Neutrophil (primary cell): Measurements from ENCODE around the gene RPL10.

Experiments
- H3K27ac ChIP-seq: fragments of 200-600 bp; sonication (generic); 2 replicates; pipeline ENCODE4 v1.5.1; 2016; ENCODE audit warnings: mild to moderate bottlenecking, moderate library complexity
- H3K27me3 ChIP-seq: fragments of 200-600 bp; sonication (generic); 2 replicates; pipeline ENCODE4 v1.6.0; 2016; ENCODE audit warnings: mild to moderate bottlenecking
- H3K36me3 ChIP-seq: fragments of 200-600 bp; sonication (generic); 2 replicates; pipeline ENCODE4 v1.5.1; 2017
- H3K4me1 ChIP-seq, 2 experiments: fragments of 200-600 bp in 1 of 2; sonication (generic) in 1 of 2; 1 replicate in 1 of 2; 2 replicates in 1 of 2; pipeline versions ENCODE4 v1.5.1 to v1.6.1; 2013 to 2016; ENCODE audit warnings: low read depth in 1 of 2, low read length in 1 of 2, mild to moderate bottlenecking in 1 of 2, moderate library complexity in 1 of 2; ENCODE audit not compliant: control insufficient read depth in 1 of 2, insufficient read depth in 1 of 2
- H3K4me3 ChIP-seq, 2 experiments: fragments of 200-600 bp in 1 of 2; sonication (generic) in 1 of 2; 1 replicate in 1 of 2; 2 replicates in 1 of 2; pipeline ENCODE4 v1.5.1; 2013 to 2016; ENCODE audit warnings: low read depth in 1 of 2, low read length in 1 of 2, mild to moderate bottlenecking in 1 of 2, moderate library complexity in 1 of 2
- H3K9me3 ChIP-seq: fragments of 200-600 bp; sonication (generic); 2 replicates; pipeline ENCODE4 v1.5.1; 2016
- CTCF ChIP-seq: fragments of 200-600 bp; sonication (generic); IDR thresholded peaks from 2 replicates; pipeline ENCODE4 v1.5.1; 2016; ENCODE audit warnings: antibody characterized with exemption

The RPL10 gene

DNA sequence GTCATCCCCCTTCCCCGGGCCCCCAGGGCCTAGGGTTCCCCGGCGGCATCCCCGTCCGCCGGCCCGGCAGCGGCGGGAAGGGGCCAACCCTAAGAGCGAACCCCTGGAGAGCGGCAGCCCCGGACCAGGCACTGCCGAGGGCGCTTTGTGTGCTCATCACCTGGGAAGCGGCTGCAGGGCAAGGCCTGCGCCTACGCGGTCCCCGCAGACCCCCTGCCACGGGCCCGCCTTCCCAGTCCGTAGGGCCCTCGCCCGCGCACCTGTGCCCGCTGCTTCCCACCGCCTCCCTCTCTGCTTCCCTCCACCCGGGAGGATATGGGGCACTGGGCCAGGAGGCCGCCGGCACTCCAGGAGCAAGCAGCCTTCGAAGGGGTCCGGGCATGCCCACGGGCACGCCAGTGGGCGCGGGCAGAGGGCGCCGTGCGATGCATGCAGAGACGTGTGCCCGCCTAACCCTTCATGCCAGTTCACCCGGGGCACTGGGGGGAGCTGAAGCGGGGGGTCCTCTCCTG is 26.3 kb upstream of the RPL10 start:
- Histone ChIP-seq H3K4me1 (peaks cover 48 to 52% of the 10 kb centered on the region in 2 experiments), H3K27ac (peak overlapping the region; percentile 97)
- no peak for TF ChIP-seq CTCF

DNA sequence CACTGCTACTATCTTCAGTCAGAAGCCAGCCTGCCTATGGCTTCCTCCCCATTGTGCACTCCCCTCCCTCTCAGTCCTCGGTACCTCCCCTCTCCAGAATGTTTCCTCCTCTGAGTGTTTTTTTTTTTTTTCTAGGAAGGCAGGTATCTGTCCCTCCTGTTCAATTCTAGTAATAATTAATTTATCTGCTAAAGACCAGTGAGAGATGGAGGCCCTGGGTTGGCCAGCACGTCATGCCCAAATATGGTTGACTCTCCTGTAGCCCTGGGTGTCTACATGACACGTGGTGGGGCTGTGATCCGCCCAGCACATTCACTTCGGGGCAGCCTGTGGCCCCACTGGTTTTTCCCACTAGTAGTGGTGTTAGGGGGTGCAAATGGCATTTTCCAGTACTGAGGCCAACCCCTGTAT is 25.6 kb upstream of the RPL10 start:
- Histone ChIP-seq H3K4me3 (peak overlapping the region in 1 of 2 experiments; percentile 91), H3K27me3 (no peaks in the 10 kb centered on the region), H3K9me3 (no peaks in the 10 kb centered on the region), H3K4me1 (peaks cover 50 to 51% of the 10 kb centered on the region in 2 experiments), H3K27ac (peak overlapping the region; percentile 97), H3K36me3 (peaks cover 4% of the 10 kb centered on the region)
- no peak for TF ChIP-seq CTCF

More for the DNA sequence above, 26.3 kb upstream of the RPL10 start:
- Histone ChIP-seq H3K4me3 (peak overlapping the region; percentile 73 to 91), H3K27me3 (no peaks in the 10 kb centered on the region), H3K36me3 (peaks cover 12% of the 10 kb centered on the region), H3K9me3 (no peaks in the 10 kb centered on the region)

- peak overlapping the region; percentile 24 to 44 for H3K4me3 ChIP-seq
- TF ChIP-seq CTCF = peak; percentile 40
- H3K4me1 ChIP-seq = peaks cover 47 to 49% of the 10 kb centered on the region in 2 experiments
- H3K36me3 ChIP-seq = no peaks in the 10 kb centered on the region
- H3K27me3 ChIP-seq = no peaks in the 10 kb centered on the region
- peak overlapping the region; percentile 62 for H3K27ac ChIP-seq
- no peaks in the 10 kb centered on the region for H3K9me3 ChIP-seq
Measured at GRCh38 chrX:154373340-154374306, 24.6 kb upstream of the RPL10 start.

GRCh38 chrX:154374313-154375155 is 23.6 kb upstream of the RPL10 start, which contains the start of gene FLNA:
TSS of gene FLNA (minus strand) at chrX:154374634. CDS start at chrX:154371245, 3,389 bp downstream.
- peaks cover 43 to 49% of the 10 kb centered on the region in 2 experiments for H3K4me1 ChIP-seq
- H3K27ac ChIP-seq = peak within 1 kb of the TSS; percentile 62
- H3K27me3 ChIP-seq = no peaks in the 10 kb centered on the region
- TF ChIP-seq CTCF = peak; percentile 36
- H3K9me3 ChIP-seq = no peaks in the 10 kb centered on the region
- peak within 1 kb of the TSS; percentile 24 to 44 for H3K4me3 ChIP-seq
- H3K36me3 ChIP-seq = no peaks in the 10 kb centered on the region

DNA sequence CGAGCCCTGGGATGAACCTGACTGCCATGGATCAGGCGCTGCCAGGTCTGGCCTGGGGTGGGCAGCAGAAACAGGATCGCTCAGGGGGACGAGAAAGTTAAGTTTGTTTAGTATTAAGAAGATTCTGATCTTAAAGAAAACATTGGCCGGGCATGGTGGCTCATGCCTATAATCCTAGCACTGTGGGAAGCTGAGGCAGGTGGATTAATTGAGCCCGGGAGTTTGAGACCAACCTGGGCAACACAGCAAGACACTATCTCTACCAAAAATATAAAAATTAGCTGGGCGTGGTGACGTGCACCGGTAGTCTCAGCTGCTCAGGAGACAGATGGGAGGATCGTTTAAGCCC is 23.0 kb upstream of the RPL10 start:
- Histone ChIP-seq H3K9me3 (no peaks in the 10 kb centered on the region), H3K36me3 (no peaks in the 10 kb centered on the region), H3K27me3 (no peaks in the 10 kb centered on the region), H3K4me1 (peaks cover 47% of the 10 kb centered on the region in 2 experiments), H3K27ac (no peak overlapping the region), H3K4me3 (peak overlapping the region in 1 of 2 experiments; percentile 44)
- no peak for TF ChIP-seq CTCF
